HG03469 (cell line): Measurements from ENCODE around the gene GATA3.

ENCODE experiments used
- ATAC-seq: cut with Tn5 transposase; IDR thresholded peaks from one replicate; pipeline ENCODE4 v1.9.1; 2021; ENCODE audit warnings: mild to moderate bottlenecking, moderate library complexity, moderate number of reproducible peaks; ENCODE audit not compliant: unreplicated experiment

GATA3 gene

DNA sequence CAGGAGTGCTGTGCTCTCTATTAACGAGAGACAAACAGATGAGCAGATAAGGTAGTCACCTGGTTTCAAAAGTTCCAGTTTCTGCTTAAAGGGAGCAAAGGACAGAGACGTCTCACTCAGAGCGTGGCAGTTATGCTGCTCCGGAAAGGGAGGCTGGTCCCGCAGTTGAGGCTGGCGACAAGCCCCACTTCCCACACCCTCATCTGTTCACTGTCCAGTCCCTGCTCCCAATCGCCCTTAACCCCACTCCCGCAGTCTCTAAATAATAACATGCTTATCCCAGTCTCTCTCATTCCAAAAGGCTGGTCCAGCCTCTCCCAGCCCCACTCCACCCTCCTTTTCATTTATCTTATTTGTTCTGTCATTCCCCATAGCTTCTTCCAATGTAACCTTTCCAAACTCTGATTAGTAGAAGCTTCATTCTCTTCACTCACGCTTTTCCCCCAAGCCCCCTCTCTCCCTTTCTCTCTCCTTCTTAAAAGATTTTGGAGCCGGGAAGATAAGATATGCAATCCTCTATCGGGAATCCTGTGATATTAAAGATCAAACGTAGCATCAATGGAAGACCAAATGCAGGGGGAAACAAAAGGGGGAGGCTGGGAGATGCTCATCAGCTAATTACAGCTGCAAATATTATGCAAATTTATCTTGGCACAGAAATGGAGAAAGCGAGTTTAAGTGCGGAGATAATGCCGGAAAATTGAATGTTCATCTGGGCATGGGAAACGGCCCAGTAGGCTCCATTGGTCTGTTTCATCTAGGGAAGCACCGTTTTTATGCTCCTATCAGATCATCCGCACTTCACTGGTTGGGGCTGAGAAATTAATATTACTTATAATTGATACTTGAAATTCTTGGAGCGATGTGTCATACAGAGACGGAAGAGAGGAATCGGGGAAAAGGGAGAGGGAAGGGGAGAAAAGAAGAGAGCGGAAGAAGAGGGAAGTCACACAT, 16.3 kb upstream of the GATA3 start:
- ATAC-seq = no peak

DNA sequence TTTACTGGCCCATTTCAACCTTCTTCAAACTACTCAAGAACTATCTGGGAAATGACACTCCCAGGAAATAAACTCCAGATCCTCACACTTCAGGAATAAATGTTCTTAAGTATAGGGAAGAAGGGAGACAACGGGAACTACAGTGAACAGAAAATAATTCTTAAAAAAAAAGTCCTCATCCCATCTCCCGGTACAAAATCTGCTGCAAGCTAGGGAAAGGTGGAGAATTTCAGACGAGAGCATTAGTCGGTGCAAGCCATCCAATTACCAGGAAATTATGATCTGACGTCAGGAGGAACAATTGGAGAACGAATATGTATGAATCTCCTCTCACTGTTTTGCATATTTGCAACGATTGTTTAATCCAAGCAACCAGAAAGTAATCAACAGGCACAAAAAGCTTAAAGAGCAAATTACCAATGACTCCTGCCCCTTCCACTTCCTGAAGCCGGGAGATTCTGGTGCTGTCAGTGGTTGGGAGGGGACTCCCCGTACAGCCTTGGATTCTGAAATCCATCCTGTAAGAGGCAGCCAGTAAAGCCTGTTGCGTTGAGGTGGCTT, 15.1 kb upstream of the GATA3 start:
- no peak for ATAC-seq

DNA sequence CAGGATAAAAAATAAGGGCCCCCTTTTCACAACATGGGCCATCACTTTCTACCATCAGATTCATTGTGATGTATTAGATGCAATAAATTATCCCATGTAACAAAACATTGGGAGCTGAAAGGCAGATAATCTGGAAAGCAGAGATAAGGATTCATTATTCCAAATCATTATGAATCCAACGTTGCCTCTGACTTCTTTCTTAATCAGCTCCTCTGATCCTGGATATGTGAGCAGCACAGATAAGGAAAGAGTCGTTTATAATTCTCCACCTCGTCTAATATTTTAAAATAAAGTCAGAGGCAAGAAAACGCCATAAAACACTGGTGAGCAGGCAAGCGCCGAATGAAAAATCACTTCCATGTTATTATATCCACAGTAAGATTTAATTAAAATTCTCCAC, 13.8 kb upstream of the GATA3 start:
- no peak for ATAC-seq

DNA sequence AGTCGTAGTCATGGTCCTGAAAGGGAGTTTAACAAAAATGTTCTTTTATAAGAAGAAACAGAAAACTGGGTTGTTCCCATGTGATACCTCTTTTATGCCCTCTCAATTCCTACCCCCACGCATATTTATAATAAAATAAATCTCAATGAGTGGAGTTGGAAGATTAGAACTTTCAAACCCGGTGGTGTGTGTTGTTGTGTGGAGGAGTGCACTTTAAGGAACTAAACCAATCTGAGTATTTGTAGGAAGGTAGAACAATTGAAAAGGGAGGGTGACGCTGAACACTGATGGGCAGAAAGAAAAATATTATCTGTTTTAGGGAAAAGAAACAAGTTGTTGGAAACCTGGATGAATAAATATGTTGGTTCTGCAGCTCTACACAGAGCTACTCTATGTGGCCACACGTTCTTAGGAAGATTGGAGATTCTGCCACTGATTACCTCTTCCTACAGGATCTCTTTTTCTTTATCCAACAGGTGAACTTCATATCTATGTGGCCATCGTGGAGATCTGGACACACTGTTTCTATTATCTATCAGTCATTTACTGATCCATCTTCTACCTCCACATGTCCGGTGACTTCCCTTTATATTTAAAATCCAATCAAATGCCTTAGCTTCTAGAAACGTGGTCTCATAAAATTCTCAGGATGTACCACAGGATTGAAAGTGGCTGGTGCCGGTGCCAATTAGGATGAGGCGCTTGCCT, 13.1 kb upstream of the GATA3 start:
- no peak for ATAC-seq

- no peak for ATAC-seq
Measured at GRCh38 chr10:8041992-8042720, 12.3 kb upstream of the GATA3 start.

- ATAC-seq = no peak
Measured at GRCh38 chr10:8042721-8043568, 11.5 kb upstream of the GATA3 start.

- ATAC-seq = no peak
Measured at GRCh38 chr10:8043569-8044306, 10.8 kb upstream of the GATA3 start.

DNA sequence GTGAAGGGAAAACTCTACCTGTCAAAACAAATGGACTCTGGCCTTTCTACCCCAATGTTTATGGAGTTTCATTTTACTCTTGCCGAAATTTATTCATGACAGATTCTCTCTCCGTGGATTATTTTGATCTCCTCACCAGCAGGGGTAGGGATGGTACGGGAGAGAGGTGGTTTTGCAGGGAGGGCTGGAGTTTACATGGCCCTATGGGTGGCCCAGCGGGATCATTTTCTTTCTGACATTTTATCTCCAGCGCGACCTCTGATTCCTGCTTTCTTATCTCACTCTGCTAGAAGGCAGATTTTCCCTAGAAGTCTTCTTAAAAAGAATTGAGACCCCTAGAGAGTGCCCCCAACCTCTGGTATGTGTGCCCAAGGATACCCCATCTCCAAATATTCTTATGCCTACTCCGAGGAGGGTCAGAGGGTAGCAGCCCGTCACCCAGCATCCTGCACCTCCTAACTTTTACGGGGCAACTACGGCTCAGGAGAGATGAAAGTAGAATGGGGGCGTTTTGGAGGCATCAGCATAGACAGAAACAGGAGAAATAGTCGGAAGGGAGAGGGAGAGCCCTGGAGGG, 10.1 kb upstream of the GATA3 start:
- no peak for ATAC-seq

DNA sequence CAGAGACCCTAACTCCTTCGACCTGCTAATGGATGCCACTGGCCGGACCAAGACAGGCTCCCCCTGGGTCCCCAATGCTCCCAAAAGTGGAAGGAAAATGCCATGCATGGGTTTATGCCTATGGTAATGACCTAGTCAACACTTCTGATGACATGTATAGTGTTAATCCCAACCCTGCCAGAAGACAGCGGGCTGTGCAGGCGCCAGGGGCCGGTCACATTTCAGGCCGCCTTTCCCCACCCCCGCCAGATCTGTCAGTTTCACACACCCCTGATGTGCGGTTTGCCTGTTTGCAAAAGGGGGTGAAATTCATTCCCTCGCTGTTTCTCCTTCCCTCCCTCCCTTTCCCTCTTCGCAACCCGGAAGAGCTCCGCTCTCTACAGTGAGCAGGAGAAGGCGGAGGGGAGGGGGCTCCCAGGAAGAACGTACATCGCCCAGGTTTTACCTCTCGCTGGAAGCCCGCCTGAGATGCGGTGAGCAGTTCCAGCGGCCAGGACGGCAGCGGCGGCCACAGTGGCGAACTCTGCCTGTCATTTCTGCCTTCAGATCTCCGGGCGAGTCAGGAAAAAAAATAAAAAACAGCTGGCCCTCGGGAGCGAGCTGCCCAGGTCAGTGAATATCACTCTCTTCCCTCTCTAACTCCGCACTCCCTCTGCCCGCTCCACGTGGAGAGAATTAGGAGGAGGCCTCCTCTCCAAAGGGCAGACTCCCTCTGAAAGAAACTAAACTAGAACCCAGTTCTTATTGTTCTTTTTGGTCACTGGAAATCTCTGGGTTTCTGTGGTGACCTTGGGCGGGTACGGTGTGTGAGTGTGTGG, 9.4 kb upstream of the GATA3 start:
- ATAC-seq = no peak

DNA sequence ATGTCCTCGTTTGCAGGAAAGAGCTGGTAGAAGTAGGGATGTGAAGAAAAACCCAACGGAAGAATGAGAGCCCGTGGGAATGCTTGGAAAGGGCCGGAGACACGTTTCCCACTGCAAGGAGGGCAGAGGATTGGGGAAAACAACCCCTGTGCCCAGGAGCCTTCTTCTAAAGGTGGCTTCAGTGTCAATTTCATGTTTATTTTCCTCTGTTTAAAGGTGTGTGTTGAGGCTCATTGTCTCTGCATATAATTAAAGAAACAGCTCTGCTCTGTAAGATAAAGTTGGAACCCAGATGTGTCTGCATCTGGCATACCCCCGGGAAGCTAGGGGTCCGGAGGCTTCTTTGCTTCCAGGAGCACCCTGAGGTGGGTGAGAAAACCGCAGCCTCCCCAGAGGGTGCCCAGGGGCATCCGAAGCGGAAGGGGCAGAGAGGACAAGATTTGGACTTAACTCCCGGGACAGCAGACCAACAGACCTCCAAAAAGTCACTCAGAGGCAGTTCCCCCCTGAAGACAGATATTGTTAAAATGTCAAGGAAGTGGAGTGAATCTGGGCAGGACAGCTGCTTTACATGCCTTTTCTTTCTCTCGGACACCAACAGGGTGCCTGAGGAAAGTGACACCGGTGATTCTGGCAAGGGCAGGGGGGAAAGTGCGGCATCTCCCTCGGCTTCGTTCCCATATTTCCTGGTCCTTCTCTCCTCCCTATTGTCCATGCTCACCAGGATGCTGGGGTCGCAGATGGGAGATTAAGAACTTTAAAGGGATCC, 8.6 kb upstream of the GATA3 start:
- ATAC-seq = no peak

DNA sequence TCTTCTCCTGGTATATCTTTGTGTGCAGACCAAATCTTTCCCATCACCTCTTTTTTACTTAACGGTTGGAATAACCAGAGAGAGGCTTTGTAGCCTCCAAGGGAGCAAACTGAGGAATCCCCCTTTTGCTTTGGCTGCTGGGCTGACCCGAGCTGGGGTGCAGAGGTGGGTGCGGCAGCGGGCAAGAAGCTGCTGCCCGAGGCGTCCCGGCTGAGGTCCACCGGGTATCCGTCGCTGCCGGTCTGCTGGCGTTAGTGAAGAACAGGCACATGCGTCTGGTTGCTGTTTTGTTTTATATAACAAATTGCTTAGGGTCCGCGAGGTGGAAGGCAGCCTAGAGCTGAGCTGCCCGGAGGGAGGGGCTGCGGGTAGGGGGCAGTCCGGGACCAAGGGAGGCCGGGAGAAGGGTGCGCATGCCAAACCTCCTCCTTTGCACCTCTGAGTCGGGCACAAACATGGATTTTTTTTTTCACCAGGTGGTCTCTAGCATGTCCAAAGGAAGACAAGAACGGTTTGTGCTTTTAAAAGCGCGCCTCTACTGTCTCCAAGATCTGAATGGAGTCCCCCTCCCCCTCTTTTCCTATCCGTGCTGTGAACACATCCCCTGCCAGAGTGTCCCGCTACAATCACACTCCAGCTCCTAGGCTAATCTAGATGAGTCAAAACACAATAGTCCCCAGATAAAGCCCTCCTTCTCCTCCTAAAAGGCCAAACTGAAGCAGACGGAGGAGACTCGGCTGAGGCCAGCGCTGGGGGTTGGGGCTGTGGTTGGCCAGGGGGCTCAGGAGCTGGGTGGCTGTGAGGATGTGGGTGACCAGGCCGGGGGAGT, 6.8 kb upstream of the GATA3 start:
- no peak for ATAC-seq

DNA sequence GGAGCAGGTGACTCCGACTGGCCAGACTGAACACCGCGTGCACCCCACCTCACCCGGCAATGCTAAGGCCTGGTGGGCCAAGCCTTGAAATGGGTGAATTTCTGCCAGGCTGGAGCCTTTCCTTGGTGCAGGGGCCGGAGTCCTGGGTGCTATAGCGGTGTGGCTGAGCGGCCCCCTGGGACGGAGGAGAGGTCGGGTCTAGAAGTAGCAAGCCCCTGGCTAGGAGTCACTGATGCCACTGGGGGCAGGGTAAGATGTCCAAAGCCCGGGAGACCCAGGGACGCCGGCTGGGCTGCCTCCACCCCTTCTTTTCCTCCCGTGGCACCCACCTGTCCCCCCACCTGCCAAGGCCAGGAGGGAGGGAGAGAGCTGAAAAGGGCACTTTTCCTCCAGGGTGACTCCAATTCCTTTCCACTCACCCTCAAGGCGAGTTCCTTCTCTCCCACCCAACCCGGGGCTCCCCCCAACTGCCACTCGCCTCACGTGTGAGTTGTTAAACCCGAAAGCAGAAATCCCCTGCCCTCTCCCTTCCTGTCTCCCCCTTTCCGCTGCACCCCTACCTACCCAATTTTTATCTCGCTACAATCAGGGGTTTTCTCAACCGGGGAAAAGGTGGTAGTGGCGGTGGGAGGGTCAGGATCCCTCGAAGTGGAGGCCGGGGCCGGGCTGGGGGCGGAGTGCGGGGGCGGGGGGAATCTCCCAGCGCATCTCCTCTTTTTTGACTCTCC, 6.0 kb upstream of the GATA3 start:
- no peak for ATAC-seq

DNA sequence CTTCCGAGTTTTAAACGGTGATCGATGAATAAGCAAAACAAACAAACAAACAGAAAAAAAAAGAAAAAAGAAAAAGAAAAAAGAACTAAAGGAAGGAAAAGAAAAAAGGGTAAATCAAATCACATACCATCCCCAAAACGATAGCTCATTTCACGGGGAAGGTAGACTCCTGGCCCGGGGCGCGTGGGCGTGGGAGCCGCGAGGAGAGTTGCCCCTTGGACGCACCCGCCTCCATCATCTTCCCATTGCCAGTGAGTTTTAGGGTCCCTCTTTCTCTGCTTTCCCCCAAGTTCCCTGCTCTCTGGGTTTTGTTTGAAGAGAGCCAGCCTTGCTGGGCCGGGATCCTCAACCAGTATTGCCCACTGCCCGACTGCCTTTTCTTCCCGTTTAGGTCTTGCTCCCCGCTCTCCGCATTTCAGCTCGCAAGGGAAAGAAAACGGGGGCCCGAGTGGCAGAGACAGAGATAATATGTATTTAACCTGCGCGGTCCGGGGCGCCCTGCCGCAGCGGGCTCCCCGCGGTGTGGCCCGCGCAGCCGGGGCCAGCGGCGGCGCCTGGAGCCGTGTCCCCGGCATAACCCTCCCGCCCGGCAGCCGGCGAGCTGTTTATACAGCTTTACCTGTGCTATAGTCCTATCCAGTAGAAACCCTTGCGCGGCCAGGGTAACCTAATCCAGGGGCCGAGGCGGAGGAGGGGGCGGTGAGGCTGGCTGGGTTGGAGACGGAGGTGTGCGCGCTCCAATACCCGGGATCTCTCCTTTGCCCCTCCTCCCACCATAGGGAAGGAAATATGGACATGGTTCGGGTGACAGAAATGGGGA, 5.2 kb upstream of the GATA3 start:
- ATAC-seq = no peak

DNA sequence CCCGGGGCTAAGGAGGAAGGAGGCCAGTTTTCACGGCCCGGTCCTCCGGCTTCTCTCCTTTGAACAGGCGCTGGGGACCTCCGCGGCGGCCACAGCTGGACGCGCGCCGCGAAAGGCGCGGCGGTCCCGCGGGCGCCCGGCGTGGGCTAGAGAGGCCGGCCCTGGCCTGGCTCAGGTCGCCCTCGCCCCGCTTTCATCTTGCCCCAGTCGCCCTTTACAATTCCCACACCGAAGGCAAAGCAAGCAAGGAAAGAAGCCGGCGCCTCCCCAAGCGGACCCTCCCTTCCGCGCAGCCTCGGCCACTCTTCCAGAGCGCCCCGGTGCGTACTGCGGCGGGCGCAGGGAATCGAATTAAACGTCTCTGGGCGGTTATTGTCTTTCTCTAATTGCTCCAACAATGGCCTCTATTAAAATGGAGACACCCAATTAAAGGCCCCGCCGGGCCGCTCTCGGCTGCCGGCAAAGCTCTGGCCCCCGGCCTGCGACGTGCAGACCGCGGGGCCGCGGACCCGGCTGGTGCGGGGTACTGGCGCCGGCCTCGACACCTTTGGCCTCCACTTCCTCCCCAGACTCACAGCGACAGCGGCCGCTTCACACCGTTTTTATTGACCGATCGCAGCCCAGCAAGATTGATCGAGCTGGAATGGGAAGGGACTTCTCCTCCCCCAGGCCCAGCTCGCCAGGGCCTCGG, 4.5 kb upstream of the GATA3 start:
- no peak for ATAC-seq
